Activated CD8-positive, alpha-beta T cell treated with anti-CD3 and anti-CD28 coated beads for 36 hours (primary cell): ENCODE measurements around the gene STEAP3. TPM values are rescaled to one million over a fixed set of nuclear protein-coding genes. Genes with fewer than 3 reads are reported as not detected.
"Not testable (repeated sequence)": the region's sequence is repeated elsewhere in the genome, so short reads cannot be mapped to it uniquely, and the experiment has no call there.

Experiments used
- ATAC-seq: fragments of 200-7000 bp; cut with Tn5 transposase; one replicate; pipeline ENCODE4 v1.10.0; 2021; ENCODE audit warnings: mild to moderate bottlenecking, moderate library complexity
- CTCF ChIA-PET: fragments of 350-600 bp; sonication (Branson Sonifier 250); formaldehyde crosslinking; loops from one replicate; lab custom pipeline; 2021; ENCODE audit warnings: antibody characterized with exemption; lab: Charles Lee
- POLR2A ChIA-PET: fragments of 350-600 bp; sonication (Branson Sonifier 250); formaldehyde crosslinking; loops from one replicate; lab custom pipeline; 2021; ENCODE audit warnings: antibody characterized with exemption; lab: Charles Lee
- DNase-seq: peaks from one replicate; pipeline ENCODE4 v3.0.0-alpha.2; 2020
- H3K27ac Mint-ChIP-seq: one replicate; pipeline ENCODE4 v1.8.0; 2021; ENCODE audit warnings: mild to moderate bottlenecking, mixed read lengths
- H3K27me3 Mint-ChIP-seq: one replicate; pipeline ENCODE4 v1.8.0; 2021; ENCODE audit warnings: mixed read lengths
- H3K36me3 Mint-ChIP-seq: one replicate; pipeline ENCODE4 v1.8.0; 2021; ENCODE audit warnings: low read depth, mixed read lengths
- H3K4me1 Mint-ChIP-seq: one replicate; pipeline ENCODE4 v1.8.0; 2021; ENCODE audit warnings: low read depth, mixed read lengths
- H3K4me3 Mint-ChIP-seq: one replicate; pipeline ENCODE4 v1.8.0; 2021; ENCODE audit warnings: mild to moderate bottlenecking, moderate library complexity, mixed read lengths
- H3K9me3 Mint-ChIP-seq: one replicate; pipeline ENCODE4 v1.8.0; 2021; ENCODE audit warnings: mixed read lengths
- CTCF ChIP-seq: fragments of 200-600 bp; IDR thresholded peaks from one replicate; pipeline ENCODE4 v1.8.0; 2022; ENCODE audit warnings: antibody characterized with exemption, mild to moderate bottlenecking
- intact Hi-C: fragments of 100-400 bp; cut with micrococcal nuclease; formaldehyde crosslinking; loops from one replicate; pipeline ENCODE4 v1.10.0; 2022
- total RNA-seq, 2 experiments: library from RNA; stranded (reverse); gene quantifications; one replicate each; pipeline ENCODE4 v1.2.3, GENCODE V29; 2021

Gene STEAP3
- total RNA-seq, 2 experiments from 2014 or later, result 0.18 to 0.34 TPM

GRCh38 chr2:119265693-119266066, 42.0 kb downstream of the STEAP3 start:
- Mint-ChIP-seq H3K27me3 (no peaks in the 10 kb centered on the region), H3K9me3 (no peaks in the 10 kb centered on the region), H3K27ac (no peak overlapping the region), H3K36me3 (no peaks in the 10 kb centered on the region), H3K4me3 (no peak overlapping the region), H3K4me1 (no peaks in the 10 kb centered on the region)
- POLR2A ChIA-PET, result interaction anchor here (0.8 kb wide), 1 partner anchor 108 kb away, joined by 3 read pairs; no protein-coding TSS in a partner anchor
- TF ChIP-seq CTCF, result no peak
- ATAC-seq, result no peak
- intact Hi-C loops, result loop anchor here (5.0 kb wide), 1 partner anchor 383 kb away; no protein-coding TSS in a partner anchor
- CTCF ChIA-PET, result interaction anchor here (0.9 to 1.3 kb wide), 4 partner anchors 10 to 384 kb away, joined by 3 to 5 read pairs (median 4); no protein-coding TSS in a partner anchor
- no peak for DNase-seq

- Mint-ChIP-seq H3K9me3 (no peaks in the 10 kb centered on the region), H3K4me3 (no peak overlapping the region), H3K4me1 (no peaks in the 10 kb centered on the region), H3K27me3 (no peaks in the 10 kb centered on the region), H3K36me3 (no peaks in the 10 kb centered on the region), H3K27ac (no peak overlapping the region)
- TF ChIP-seq CTCF, result no peak
- DNase-seq (no peak), ATAC-seq (no peak)
- ChIA-PET POLR2A (interaction anchor here (0.6 to 0.8 kb wide), 2 partner anchors 107 to 380 kb away, joined by 3 read pairs; no protein-coding TSS in a partner anchor), CTCF (interaction anchor here (0.9 to 1.3 kb wide), 4 partner anchors 10 to 385 kb away, joined by 3 to 5 read pairs (median 4); no protein-coding TSS in a partner anchor)
- intact Hi-C loops, result loop anchor here (5.0 kb wide), 1 partner anchor 384 kb away; no protein-coding TSS in a partner anchor
Measured at GRCh38 chr2:119266091-119266589, 42.5 kb downstream of the STEAP3 start.

- Mint-ChIP-seq H3K36me3 (no peaks in the 10 kb centered on the region), H3K4me3 (no peak overlapping the region), H3K4me1 (no peaks in the 10 kb centered on the region), H3K9me3 (peaks cover 4% of the 10 kb centered on the region), H3K27ac (no peak overlapping the region), H3K27me3 (peaks cover 1% of the 10 kb centered on the region)
- TF ChIP-seq CTCF, result no peak
- ChIA-PET POLR2A (no interaction called here), CTCF (no interaction called here)
- ATAC-seq, result no peak
- DNase-seq, result no peak
- intact Hi-C loops, result loop anchor here (5.0 kb wide), 1 partner anchor 385 kb away; no protein-coding TSS in a partner anchor
Measured at GRCh38 chr2:119267604-119268003, 44.0 kb downstream of the STEAP3 start.

- intact Hi-C loops, result no loop called here
- no peak overlapping the region for H3K27ac Mint-ChIP-seq
- POLR2A ChIA-PET, result no interaction called here
- ATAC-seq (no peak), DNase-seq (no peak)
- H3K9me3 Mint-ChIP-seq, result peaks cover 5% of the 10 kb centered on the region
- CTCF ChIA-PET, result no interaction called here
- TF ChIP-seq CTCF, result no peak
- peaks cover under 1% of the 10 kb centered on the region for H3K27me3 Mint-ChIP-seq
- H3K36me3 Mint-ChIP-seq, result no peaks in the 10 kb centered on the region
- no peak overlapping the region for H3K4me3 Mint-ChIP-seq
- H3K4me1 Mint-ChIP-seq, result no peaks in the 10 kb centered on the region
Measured at GRCh38 chr2:119276864-119277263, 53.2 kb downstream of the STEAP3 start.

GRCh38 chr2:119278385-119278784, 54.8 kb downstream of the STEAP3 start:
- H3K4me1 Mint-ChIP-seq, H3K27ac Mint-ChIP-seq, CTCF ChIA-PET, DNase-seq, H3K9me3 Mint-ChIP-seq, POLR2A ChIA-PET, H3K4me3 Mint-ChIP-seq, H3K27me3 Mint-ChIP-seq, intact Hi-C loops, ATAC-seq, H3K36me3 Mint-ChIP-seq: not testable (repeated sequence)
